ENCODE measurements around the gene MBNL2. TPM values are rescaled to one million over a fixed set of nuclear protein-coding genes. Genes with fewer than 3 reads are reported as not detected.

The MBNL2 gene
- total RNA-seq, 1 experiment from 2014 or later: 74.3 TPM

- H3K4me1 Mint-ChIP-seq (ENCODE audit: insufficient read depth, unreplicated experiment): peaks cover 44% of the 10 kb centered on the region
- H3K9me3 Mint-ChIP-seq (ENCODE audit: unreplicated experiment): no peaks in the 10 kb centered on the region
- no peak for DNase-seq (ENCODE audit: unreplicated experiment)
- intact Hi-C loops (cut with micrococcal nuclease): loop anchor here (1.0 kb wide), 1 partner anchor 50 kb away; no protein-coding TSS in a partner anchor
- TF ChIP-seq CTCF (IDR thresholded peaks at IDR 0.05; ENCODE audit: unreplicated experiment): no peak
- no peaks in the 10 kb centered on the region for H3K27me3 Mint-ChIP-seq (ENCODE audit: insufficient read depth, unreplicated experiment)
- H3K36me3 Mint-ChIP-seq (ENCODE audit: insufficient read depth, unreplicated experiment): peaks cover 7% of the 10 kb centered on the region
- ChIA-PET POLR2A (interaction anchor here (1.5 to 11.7 kb wide), 17 partner anchors 9 to 1549 kb away, joined by 4 to 423 read pairs (median 58); partner anchors contain the start of genes DNAJC3 and RAP2A), CTCF (interaction anchor here (0.5 to 10.1 kb wide), 16 partner anchors 9 to 1361 kb away, joined by 3 to 114 read pairs (median 5); no protein-coding TSS in a partner anchor)
- peak overlapping the region; percentile 91 for H3K4me3 Mint-ChIP-seq (ENCODE audit: unreplicated experiment)
- BruUV-seq (replicated peaks): no TSS peak
- H3K27ac Mint-ChIP-seq (ENCODE audit: low read depth, unreplicated experiment): peak overlapping the region; percentile 94
These were observed 3.4 kb downstream of the MBNL2 start for GRCh38 chr13:97225533-97225932.

GRCh38 chr13:97226013-97226412 is 3.9 kb downstream of the MBNL2 start:
- Mint-ChIP-seq H3K4me3 (ENCODE audit: unreplicated experiment) (peak overlapping the region; percentile 91), H3K9me3 (ENCODE audit: unreplicated experiment) (no peaks in the 10 kb centered on the region), H3K4me1 (ENCODE audit: insufficient read depth, unreplicated experiment) (peaks cover 41% of the 10 kb centered on the region), H3K27me3 (ENCODE audit: insufficient read depth, unreplicated experiment) (no peaks in the 10 kb centered on the region), H3K36me3 (ENCODE audit: insufficient read depth, unreplicated experiment) (peaks cover 7% of the 10 kb centered on the region), H3K27ac (ENCODE audit: low read depth, unreplicated experiment) (peak overlapping the region; percentile 94)
- ChIA-PET CTCF (interaction anchor here (0.7 to 10.1 kb wide), 12 partner anchors 14 to 134 kb away, joined by 3 to 114 read pairs (median 6); no protein-coding TSS in a partner anchor), POLR2A (interaction anchor here (1.6 to 11.7 kb wide), 10 partner anchors 8 to 1549 kb away, joined by 5 to 423 read pairs (median 116); partner anchors contain the start of genes DNAJC3 and RAP2A)
- BruUV-seq (replicated peaks): no TSS peak
- no peak for TF ChIP-seq CTCF (IDR thresholded peaks at IDR 0.05; ENCODE audit: unreplicated experiment)
- no peak for DNase-seq (ENCODE audit: unreplicated experiment)
- intact Hi-C loops (cut with micrococcal nuclease): no loop called here

- no peak for DNase-seq (ENCODE audit: unreplicated experiment)
- BruUV-seq (replicated peaks): no TSS peak
- Mint-ChIP-seq H3K4me3 (ENCODE audit: unreplicated experiment) (peak overlapping the region; percentile 10), H3K9me3 (ENCODE audit: unreplicated experiment) (no peaks in the 10 kb centered on the region), H3K27ac (ENCODE audit: low read depth, unreplicated experiment) (peak overlapping the region; percentile 30), H3K27me3 (ENCODE audit: insufficient read depth, unreplicated experiment) (no peaks in the 10 kb centered on the region), H3K36me3 (ENCODE audit: insufficient read depth, unreplicated experiment) (peaks cover 9% of the 10 kb centered on the region), H3K4me1 (ENCODE audit: insufficient read depth, unreplicated experiment) (peaks cover 36% of the 10 kb centered on the region)
- intact Hi-C loops (cut with micrococcal nuclease): no loop called here
- no peak for TF ChIP-seq CTCF (IDR thresholded peaks at IDR 0.05; ENCODE audit: unreplicated experiment)
- ChIA-PET CTCF (interaction anchor here (0.6 to 10.1 kb wide), 15 partner anchors 8 to 1732 kb away, joined by 3 to 114 read pairs (median 3); no protein-coding TSS in a partner anchor), POLR2A (interaction anchor here (4.2 to 11.7 kb wide), 6 partner anchors 13 to 208 kb away, joined by 22 to 423 read pairs (median 217); partner anchors contain the start of gene RAP2A)
These were observed 4.9 kb downstream of the MBNL2 start for GRCh38 chr13:97226788-97227627.

All from MCF 10A (cell line).